ENCODE results near the gene RPP14.
"Not testable (repeated sequence)": the region's sequence is repeated elsewhere in the genome, so short reads cannot be mapped to it uniquely, and the experiment has no call there.

Gene RPP14

GRCh38 chr3:58333206-58334012, 27.4 kb downstream of the RPP14 start:
- DNase-seq: no peak

- DNase-seq: no peak
Observed at GRCh38 chr3:58334013-58334321, 27.9 kb downstream of the RPP14 start.

DNA sequence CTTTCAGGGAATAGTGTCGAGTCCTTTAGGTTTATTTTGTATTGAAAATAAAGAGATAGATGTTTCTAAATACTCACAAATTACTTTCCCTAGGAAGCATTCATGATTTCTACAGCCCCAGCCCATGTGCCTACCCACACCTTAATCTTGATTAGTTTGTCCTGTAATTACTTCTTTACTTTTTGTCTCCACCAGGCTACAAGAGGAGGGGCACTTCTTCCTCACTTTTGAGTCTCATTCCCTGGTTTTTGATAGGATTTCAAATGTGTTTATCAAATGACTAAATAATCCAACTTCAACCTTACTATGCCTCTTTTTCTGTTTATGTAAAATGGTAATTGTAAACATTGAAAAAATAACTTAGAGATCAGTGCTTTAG, 28.4 kb downstream of the RPP14 start:
- no peak for DNase-seq

DNA sequence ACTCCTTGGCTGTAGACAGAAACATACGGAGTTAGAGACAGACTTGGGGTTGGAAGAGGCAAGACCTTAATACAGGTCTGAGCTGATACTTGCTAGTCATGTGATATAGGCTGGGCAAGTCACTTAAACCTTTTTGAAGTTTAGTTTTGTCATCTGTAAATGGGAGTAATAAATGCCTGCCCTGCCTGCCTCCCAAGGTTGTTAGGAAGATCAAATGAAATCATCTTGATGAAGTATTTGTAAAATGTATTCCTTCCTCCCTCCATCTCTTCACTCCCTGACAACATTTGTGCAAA, 29.6 kb downstream of the RPP14 start:
- no peak for DNase-seq

DNA sequence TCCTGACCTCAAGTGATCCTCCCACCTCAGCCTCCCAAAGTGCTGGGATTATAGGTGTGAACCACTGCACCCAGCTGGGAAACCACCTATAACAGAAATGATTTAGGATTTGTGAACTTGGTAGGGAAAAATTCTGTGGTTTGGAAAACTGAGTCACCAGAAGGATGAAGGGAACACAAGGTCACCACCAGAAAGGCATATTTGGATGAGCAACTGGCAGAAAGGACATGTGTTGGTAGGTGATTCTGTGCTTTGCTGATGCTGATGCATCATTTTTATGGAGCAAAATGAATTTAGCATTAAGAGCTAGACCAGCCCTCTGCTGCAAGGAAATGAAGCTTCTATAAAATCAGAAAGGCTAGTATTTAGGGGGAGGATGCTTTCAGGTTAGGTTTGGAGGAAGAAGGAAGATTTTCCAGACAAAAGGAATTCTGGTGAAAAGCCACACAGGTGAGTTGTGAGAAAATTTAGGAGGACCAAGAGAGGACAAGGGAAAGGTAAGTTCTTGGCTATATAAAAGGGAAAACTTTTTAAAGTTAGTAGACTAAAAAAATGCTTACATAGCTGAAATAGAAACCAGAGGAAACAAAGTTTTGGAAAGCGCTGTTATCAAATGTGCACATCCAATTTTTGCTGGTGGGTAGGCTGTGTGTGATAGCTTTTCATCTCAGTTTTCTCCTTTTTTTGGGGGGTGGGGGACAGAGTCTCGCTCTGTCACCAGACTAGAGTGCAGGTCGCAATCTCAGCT, 30.3 kb downstream of the RPP14 start:
- no peak for DNase-seq

DNA sequence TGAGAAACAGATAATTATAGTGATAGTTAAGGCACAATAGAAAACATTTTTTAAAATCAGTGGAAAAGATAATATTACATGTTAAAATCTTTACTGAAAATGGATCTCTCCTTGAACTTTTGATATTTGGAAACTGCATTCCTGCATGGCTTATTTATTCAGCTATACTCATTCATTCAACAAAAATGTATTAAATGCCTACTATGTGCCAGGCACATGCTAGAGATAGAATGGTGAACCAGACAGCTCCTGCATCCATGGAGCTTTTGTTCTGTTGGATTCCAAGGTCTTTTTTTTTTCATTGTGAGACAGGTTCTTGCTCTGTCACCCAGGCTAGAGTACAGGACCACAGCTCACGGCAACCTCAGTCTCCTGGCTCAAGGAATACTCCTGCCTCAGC, 31.1 kb downstream of the RPP14 start:
- no peak for DNase-seq

DNA sequence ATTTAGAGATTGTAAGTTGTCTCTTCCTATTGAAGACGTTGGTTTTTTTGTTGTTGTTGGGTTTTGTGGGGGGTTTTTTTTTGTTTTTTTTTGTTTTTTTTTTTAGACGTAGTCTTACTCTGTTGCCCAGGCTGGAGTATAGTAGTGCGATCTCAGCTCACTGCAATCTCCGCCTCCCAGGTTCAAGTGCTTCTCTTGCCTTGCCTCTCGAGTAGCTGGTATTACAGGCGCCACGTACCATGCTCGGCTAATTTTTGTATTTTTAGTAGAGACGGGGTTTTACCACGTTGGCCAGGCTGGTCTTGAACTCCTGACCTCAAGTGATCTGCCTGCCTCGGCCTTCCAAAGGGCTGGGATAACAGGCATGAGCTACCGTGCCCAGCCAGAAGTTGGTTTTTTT, 33.1 kb downstream of the RPP14 start:
- not testable (repeated sequence) for DNase-seq

DNA sequence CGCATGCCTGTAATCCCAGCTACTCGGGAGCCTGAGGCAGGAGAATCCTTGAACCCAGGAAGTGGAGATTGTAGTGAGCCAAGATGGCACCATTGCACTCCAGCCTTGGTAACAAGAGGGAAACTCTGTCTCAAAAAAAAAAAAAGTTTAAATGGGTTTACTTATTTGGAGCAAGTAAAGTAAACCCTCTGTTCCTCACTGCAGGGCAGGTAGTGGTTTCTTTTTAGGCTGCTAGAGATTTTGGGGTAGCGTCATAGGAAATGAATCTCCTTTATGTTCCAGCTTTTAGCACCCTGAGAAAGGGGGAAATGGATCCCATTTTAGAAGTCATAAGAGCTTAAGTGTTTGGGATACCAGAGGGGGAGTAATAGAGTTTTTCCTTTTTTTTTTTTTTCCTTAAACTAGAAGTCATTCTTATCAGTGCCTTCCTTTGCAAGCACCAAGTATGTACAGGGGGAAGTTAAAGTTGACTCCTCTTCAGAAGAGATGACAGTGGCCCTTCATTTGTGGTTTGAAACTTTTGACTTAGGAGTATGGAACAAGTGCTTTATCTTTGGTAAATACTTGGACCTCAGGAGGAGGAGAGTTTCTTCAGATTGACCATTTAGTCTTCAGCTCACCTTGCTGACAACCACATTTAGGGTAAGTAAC, 34.7 kb downstream of the RPP14 start:
- DNase-seq: no peak

DNA sequence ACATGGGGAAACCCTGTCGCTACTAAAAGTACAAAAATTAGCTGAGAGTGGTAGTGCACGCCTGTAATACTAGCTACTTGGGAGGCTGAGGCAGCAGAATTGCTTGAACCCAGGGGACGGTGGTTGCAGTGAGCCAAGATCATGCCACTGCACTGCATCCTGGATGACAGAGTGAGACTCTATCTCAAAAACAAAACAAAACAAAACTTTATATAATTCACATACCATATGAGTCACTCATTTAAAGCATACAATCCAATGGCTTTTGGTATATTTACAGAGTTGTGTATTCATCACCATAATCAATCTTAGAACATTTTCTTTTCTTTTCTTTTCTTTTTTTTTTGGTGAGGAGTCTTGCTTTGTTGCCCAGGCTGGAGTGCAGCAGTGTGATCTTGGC, 35.3 kb downstream of the RPP14 start:
- no peak for DNase-seq

DNA sequence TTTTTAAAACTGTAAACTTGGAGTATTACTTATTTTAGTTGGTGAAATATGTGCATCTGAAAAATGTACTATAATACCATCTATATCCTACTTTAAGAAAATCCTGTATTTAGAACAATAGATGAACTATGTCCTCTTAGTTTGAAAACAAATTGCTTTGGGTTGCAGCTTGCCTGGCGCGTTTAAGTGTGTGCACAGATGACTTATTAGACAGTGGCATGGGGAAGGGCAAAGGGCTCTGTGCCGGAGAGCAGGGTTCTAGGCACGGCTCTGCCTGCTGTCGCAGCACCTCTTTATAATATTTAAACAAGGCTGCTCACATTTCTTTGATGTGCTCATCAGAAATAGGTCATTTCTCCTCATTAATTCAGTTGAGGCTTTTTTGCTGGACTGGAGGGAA, 36.6 kb downstream of the RPP14 start:
- no peak for DNase-seq

DNA sequence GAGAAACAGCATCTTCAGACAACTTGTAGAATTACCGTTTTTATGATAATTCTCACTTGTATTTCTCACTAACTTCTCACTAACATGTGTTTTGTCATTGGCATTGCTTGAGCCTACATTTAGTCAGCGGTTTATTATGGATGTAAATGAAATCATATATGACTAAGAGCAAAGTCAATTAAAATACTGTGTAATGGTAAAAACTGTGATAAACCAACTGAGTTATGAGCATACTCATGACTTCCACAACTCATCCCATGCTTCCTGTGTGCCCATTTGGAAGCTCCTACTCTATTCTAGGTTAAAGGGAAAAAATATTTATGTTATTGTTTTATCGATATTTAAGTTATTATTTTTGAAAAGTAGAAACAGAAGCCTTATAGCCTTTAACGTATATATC, 39.4 kb downstream of the RPP14 start:
- DNase-seq: no peak

GRCh38 chr3:58346368-58346767, 40.3 kb downstream of the RPP14 start:
- no peak for DNase-seq

DNA sequence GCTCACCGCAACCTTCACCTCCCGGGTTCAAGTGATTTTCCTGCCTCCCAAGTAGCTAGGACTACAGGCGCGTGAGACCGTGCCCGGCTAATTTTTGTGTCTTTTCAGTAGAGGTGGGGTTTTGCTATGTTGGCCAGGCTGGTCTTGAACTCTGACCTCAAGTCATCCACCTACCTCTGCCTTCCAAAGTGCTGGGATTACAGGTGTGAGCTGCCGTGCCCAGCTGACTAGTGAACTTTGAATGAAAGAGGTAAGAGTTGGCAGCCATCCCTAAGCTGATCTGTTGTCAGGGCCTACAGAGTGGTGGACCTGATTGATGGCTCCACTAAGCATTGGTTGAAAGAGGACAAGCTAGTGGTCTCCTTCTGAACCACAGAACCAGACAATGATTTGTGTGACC, 41.9 kb downstream of the RPP14 start:
- no peak for DNase-seq

- peak; percentile 69 for DNase-seq
Observed at GRCh38 chr3:58349792-58350626, 44.0 kb downstream of the RPP14 start.

DNA sequence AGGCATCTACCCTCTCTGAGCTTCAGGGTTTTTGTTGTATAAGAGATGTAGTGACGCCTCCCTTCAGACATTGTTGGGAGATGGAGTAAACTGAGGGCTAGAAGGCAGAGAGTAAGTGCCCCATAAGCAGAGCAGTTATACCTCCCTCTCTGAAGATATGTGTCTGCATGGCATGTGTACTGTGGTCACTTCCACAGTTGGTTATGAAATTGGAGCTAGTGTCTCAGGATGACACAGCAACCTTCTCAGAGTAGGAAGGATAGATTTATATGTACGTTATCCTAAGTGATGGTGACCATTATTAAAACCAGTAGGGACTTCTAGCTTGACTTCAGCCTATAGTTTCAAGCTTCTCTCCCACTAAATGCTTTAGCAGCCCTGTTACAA, 44.6 kb downstream of the RPP14 start:
- no peak for DNase-seq

GRCh38 chr3:58351920-58352319, 45.9 kb downstream of the RPP14 start:
- DNase-seq: no peak

GRCh38 chr3:58352626-58353025, 46.6 kb downstream of the RPP14 start:
- no peak for DNase-seq

GRCh38 chr3:58353722-58354553, 47.9 kb downstream of the RPP14 start:
- DNase-seq: peak; percentile 54

DNA sequence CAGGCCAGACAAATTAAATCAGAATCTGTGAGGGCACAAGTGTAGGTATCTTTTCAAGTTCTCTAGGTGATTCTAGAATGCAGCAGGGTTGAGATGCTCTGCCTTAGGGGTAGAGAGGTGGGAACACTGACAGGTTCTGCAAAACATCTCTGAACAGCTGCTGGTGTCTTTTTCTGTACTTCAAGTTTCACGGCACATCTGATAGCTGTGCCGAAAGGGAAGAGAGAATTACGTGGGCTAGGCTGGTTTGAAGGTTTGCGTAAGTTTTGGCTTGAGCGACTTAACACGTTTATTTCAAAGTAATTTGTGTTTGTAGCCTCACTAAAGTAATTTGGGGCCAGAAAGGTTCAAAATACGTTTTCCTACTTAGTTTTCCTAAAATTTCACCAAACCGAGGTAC, 49.1 kb downstream of the RPP14 start:
- peak; percentile 16 for DNase-seq

- DNase-seq: no peak
Observed at GRCh38 chr3:58356054-58356453, 50.0 kb downstream of the RPP14 start.

GRCh38 chr3:58357402-58357801, 51.4 kb downstream of the RPP14 start:
- DNase-seq: no peak

GRCh38 chr3:58358092-58358491, 52.0 kb downstream of the RPP14 start:
- no peak for DNase-seq

GRCh38 chr3:58358808-58359207, 52.8 kb downstream of the RPP14 start:
- DNase-seq: no peak

All from SIG-M5 (cell line).